WTC11 (cell line): ENCODE measurements around the gene ERVMER34-1. TPM values are rescaled to one million over a fixed set of nuclear protein-coding genes. Genes with fewer than 3 reads are reported as not detected.

ENCODE experiments used
- ATAC-seq: fragments of 200-7000 bp; cut with Tn5 transposase; 2 replicates; pipeline ENCODE4 v1.10.0; 2021; ENCODE audit warnings: mild to moderate bottlenecking, moderate library complexity
- CTCF ChIA-PET: fragments of 300-600 bp; sonication (Branson Sonifier 250); formaldehyde crosslinking; loops from one replicate; lab custom pipeline; 2021; ENCODE audit warnings: antibody characterized with exemption; lab: Charles Lee
- POLR2A ChIA-PET: fragments of 350-600 bp; sonication (Branson Sonifier 250); formaldehyde crosslinking; loops from one replicate; lab custom pipeline; 2021; ENCODE audit warnings: antibody characterized with exemption; lab: Charles Lee
- DNase-seq: peaks from one replicate; pipeline ENCODE4 v3.0.0; 2021; ENCODE audit warnings: low spot score
- H3K27ac Mint-ChIP-seq: 2 replicates; pipeline ENCODE4 v1.8.0; 2021; ENCODE audit warnings: mixed read lengths
- H3K27me3 Mint-ChIP-seq: 2 replicates; pipeline ENCODE4 v1.8.0; 2021; ENCODE audit warnings: low read depth, mild to moderate bottlenecking, moderate library complexity, mixed read lengths
- H3K36me3 Mint-ChIP-seq: 2 replicates; pipeline ENCODE4 v1.8.0; 2021; ENCODE audit warnings: mixed read lengths
- H3K4me1 Mint-ChIP-seq: 2 replicates; pipeline ENCODE4 v1.8.0; 2022; ENCODE audit warnings: mixed read lengths
- H3K4me3 Mint-ChIP-seq: 2 replicates; pipeline ENCODE4 v1.8.0; 2021; ENCODE audit warnings: mild to moderate bottlenecking, moderate library complexity, mixed read lengths
- H3K9me3 Mint-ChIP-seq: 2 replicates; pipeline ENCODE4 v1.8.0; 2021; ENCODE audit warnings: mixed read lengths
- AFF4 ChIP-seq: sonication (generic); formaldehyde crosslinking; IDR thresholded peaks from 2 replicates; pipeline ENCODE4 v1.8.1; 2023; ENCODE audit warnings: mild to moderate bottlenecking, missing genetic modification reagents, borderline replicate concordance
- ATF6 ChIP-seq: sonication (generic); formaldehyde crosslinking; IDR thresholded peaks from 2 replicates; pipeline ENCODE4 v1.8.1; 2023; ENCODE audit warnings: mild to moderate bottlenecking, missing genetic modification reagents
- E2F5 ChIP-seq: sonication (generic); formaldehyde crosslinking; IDR thresholded peaks from 2 replicates; pipeline ENCODE4 v1.8.1; 2022; ENCODE audit warnings: mild to moderate bottlenecking, moderate library complexity, missing genetic modification reagents
- EMX1 ChIP-seq: fragments of 250-450 bp; sonication (Bioruptor Pico); IDR thresholded peaks from 2 replicates; pipeline ENCODE4 v1.8.0; 2021; ENCODE audit warnings: mild to moderate bottlenecking
- GABPB1 ChIP-seq: sonication (generic); formaldehyde crosslinking; IDR thresholded peaks from 2 replicates; pipeline ENCODE4 v1.8.1; 2023; ENCODE audit warnings: mild to moderate bottlenecking, missing genetic modification reagents
- GTF2I ChIP-seq: fragments of 250-450 bp; sonication (Bioruptor Pico); conservative IDR thresholded peaks from 2 replicates; pipeline ENCODE4 v1.4.0; 2021; ENCODE audit warnings: mild to moderate bottlenecking
- HMGA2 ChIP-seq: fragments of 250-450 bp; sonication (Bioruptor Pico); IDR thresholded peaks from 2 replicates; pipeline ENCODE4 v1.4.0; 2021; ENCODE audit warnings: mild to moderate bottlenecking, moderate library complexity
- HMGXB4 ChIP-seq: sonication (generic); formaldehyde crosslinking; IDR thresholded peaks from 2 replicates; pipeline ENCODE4 v1.8.1; 2023; ENCODE audit warnings: mild to moderate bottlenecking, moderate library complexity, missing genetic modification reagents
- NFATC4 ChIP-seq: fragments of 250-450 bp; sonication (Bioruptor Pico); IDR thresholded peaks from 2 replicates; pipeline ENCODE4 v1.9.0; 2021; ENCODE audit warnings: mild to moderate bottlenecking
- PRRX2 ChIP-seq: fragments of 250-450 bp; sonication (Bioruptor Pico); IDR thresholded peaks from 2 replicates; pipeline ENCODE4 v1.8.0; 2021; ENCODE audit warnings: mild to moderate bottlenecking
- SMAD3 ChIP-seq: sonication (generic); formaldehyde crosslinking; IDR thresholded peaks from 2 replicates; pipeline ENCODE4 v1.8.0; 2022; ENCODE audit warnings: missing genetic modification reagents, mild to moderate bottlenecking, borderline replicate concordance
- SOX15 ChIP-seq: fragments of 250-450 bp; sonication (Bioruptor Pico); IDR thresholded peaks from 2 replicates; pipeline ENCODE4 v1.9.0; 2021; ENCODE audit warnings: mild to moderate bottlenecking
- TEAD1 ChIP-seq: sonication (generic); formaldehyde crosslinking; IDR thresholded peaks from 2 replicates; pipeline ENCODE4 v1.8.0; 2022; ENCODE audit warnings: mild to moderate bottlenecking, missing genetic modification reagents
- TP53 ChIP-seq: sonication (generic); formaldehyde crosslinking; IDR thresholded peaks from 2 replicates; pipeline ENCODE4 v1.8.1; 2023; ENCODE audit warnings: mild to moderate bottlenecking, missing genetic modification reagents
- USF1 ChIP-seq: sonication (generic); formaldehyde crosslinking; IDR thresholded peaks from 2 replicates; pipeline ENCODE4 v1.8.0; 2022; ENCODE audit warnings: mild to moderate bottlenecking, missing genetic modification reagents
- ZNF219 ChIP-seq: sonication (generic); formaldehyde crosslinking; IDR thresholded peaks from 2 replicates; pipeline ENCODE4 v1.8.0; 2023; ENCODE audit warnings: missing genetic modification reagents, mild to moderate bottlenecking, borderline replicate concordance
- ZNF232 ChIP-seq: sonication (generic); formaldehyde crosslinking; IDR thresholded peaks from 2 replicates; pipeline ENCODE4 v1.8.0; 2022; ENCODE audit warnings: mild to moderate bottlenecking, missing genetic modification reagents
- ZNF281 ChIP-seq: sonication (generic); formaldehyde crosslinking; IDR thresholded peaks from 2 replicates; pipeline ENCODE4 v1.8.0; 2023; ENCODE audit warnings: mild to moderate bottlenecking, missing genetic modification reagents
- ZNF396 ChIP-seq: fragments of 250-450 bp; sonication (Bioruptor Pico); IDR thresholded peaks from 2 replicates; pipeline ENCODE4 v1.8.0; 2021; ENCODE audit warnings: mild to moderate bottlenecking, moderate library complexity, borderline replicate concordance
- ZNF532 ChIP-seq: fragments of 250-450 bp; sonication (Bioruptor Pico); IDR thresholded peaks from 2 replicates; pipeline ENCODE4 v1.9.0; 2021; ENCODE audit warnings: mild to moderate bottlenecking, borderline replicate concordance
- total RNA-seq: library from RNA; stranded (reverse); gene quantifications from 3 replicates; pipeline ENCODE4 v1.2.3, GENCODE V29; 2021

The ERVMER34-1 gene
- total RNA-seq, 1 experiment from 2014 or later: 14.6 TPM

- H3K36me3 Mint-ChIP-seq: peaks cover 62% of the 10 kb centered on the region
- peaks cover 12% of the 10 kb centered on the region for H3K4me1 Mint-ChIP-seq
- no peak overlapping the region for H3K4me3 Mint-ChIP-seq
- POLR2A ChIA-PET: no interaction called here
- CTCF ChIA-PET: no interaction called here
- H3K27me3 Mint-ChIP-seq: no peaks in the 10 kb centered on the region
- no peak for TF ChIP-seq E2F5 (CRISPR knock-in tag)
- no peak for TF ChIP-seq EMX1 (CRISPR knock-in tag)
- no peak for TF ChIP-seq HMGXB4 (CRISPR knock-in tag)
- no peak for TF ChIP-seq SOX15 (CRISPR knock-in tag)
- no peak for TF ChIP-seq ZNF532
- no peak for TF ChIP-seq ZNF232
- no peak for TF ChIP-seq PRRX2
- TF ChIP-seq SMAD3: no peak
- TF ChIP-seq USF1: no peak
- TF ChIP-seq GABPB1 (CRISPR knock-in tag): no peak
- no peak for TF ChIP-seq ATF6 (CRISPR knock-in tag)
- TF ChIP-seq TP53 (CRISPR knock-in tag): no peak
- no peak for TF ChIP-seq ZNF281 (CRISPR knock-in tag)
- no peak for TF ChIP-seq NFATC4 (CRISPR knock-in tag)
- no peak for TF ChIP-seq GTF2I (CRISPR knock-in tag)
- TF ChIP-seq ZNF396 (CRISPR knock-in tag): no peak
- TF ChIP-seq TEAD1 (CRISPR knock-in tag): no peak
- TF ChIP-seq AFF4 (CRISPR knock-in tag): no peak
- TF ChIP-seq HMGA2 (CRISPR knock-in tag): no peak
- no peak for TF ChIP-seq ZNF219 (CRISPR knock-in tag)
- DNase-seq (no peak), ATAC-seq (no peak)
- no peak overlapping the region for H3K27ac Mint-ChIP-seq
- H3K9me3 Mint-ChIP-seq: peaks cover 14% of the 10 kb centered on the region
These were observed 7.7 kb downstream of the ERVMER34-1 start for GRCh38 chr4:52743444-52744019.
